Omental fat pad (tissue), 4 donors: ENCODE results near the gene PTPRG. TPM values are rescaled to one million over a fixed set of nuclear protein-coding genes. Genes with fewer than 3 reads are reported as not detected.

Source experiments
- ATAC-seq: fragments of 150-250 bp; one replicate; pipeline ENCODE4 v1.9.1; 2016; ENCODE audit warnings: mild to moderate bottlenecking, moderate library complexity; ENCODE audit not compliant: low FRiP score
- DNase-seq: peaks from one replicate; pipeline ENCODE4 v3.0.0-alpha.2; 2019; ENCODE audit warnings: low spot score
- total RNA-seq, 4 donors: library from RNA; depleted of rRNA; stranded (reverse); fragments of >200 nt; gene quantifications; one replicate each; pipeline ENCODE4 v1.1.0, GENCODE V29; 2016
- TF ChIP-seq, protein P1 (sequence below), 3 donors: fragments of 450-650 bp; IDR thresholded peaks; one replicate each; pipeline ENCODE4 v1.5.1; 2016 to 2017; ENCODE audit warnings: antibody characterized with exemption in 3 of 3, mild to moderate bottlenecking in 3 of 3, moderate library complexity in 2 of 3

Gene PTPRG
- total RNA-seq, 4 donors from 2014 or later, result 90.0 to 172 (median 104) TPM

DNA sequence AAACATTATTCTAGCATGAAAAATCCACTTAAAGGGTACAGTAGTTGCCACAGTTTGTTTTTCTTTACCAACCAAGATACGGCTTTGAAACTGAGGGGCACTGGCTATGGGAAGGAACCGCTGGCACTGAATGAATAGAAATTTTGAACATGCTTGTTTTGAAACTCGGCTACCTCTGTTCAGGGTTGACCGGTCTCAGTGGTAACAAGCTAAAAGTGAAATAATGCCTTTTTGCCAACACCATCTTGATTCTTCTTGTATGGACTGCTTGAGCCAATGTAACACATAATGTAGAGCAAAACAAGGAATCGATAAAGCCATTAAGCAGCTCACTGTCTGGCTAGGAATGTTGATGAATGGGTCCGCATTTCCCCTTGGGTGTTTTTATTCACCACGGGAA, 36.5 kb downstream of the PTPRG start:
- TF ChIP-seq, protein P1, sequence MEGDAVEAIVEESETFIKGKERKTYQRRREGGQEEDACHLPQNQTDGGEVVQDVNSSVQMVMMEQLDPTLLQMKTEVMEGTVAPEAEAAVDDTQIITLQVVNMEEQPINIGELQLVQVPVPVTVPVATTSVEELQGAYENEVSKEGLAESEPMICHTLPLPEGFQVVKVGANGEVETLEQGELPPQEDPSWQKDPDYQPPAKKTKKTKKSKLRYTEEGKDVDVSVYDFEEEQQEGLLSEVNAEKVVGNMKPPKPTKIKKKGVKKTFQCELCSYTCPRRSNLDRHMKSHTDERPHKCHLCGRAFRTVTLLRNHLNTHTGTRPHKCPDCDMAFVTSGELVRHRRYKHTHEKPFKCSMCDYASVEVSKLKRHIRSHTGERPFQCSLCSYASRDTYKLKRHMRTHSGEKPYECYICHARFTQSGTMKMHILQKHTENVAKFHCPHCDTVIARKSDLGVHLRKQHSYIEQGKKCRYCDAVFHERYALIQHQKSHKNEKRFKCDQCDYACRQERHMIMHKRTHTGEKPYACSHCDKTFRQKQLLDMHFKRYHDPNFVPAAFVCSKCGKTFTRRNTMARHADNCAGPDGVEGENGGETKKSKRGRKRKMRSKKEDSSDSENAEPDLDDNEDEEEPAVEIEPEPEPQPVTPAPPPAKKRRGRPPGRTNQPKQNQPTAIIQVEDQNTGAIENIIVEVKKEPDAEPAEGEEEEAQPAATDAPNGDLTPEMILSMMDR (IDR thresholded peaks at IDR 0.05), result no peak
- ATAC-seq, result no peak

DNA sequence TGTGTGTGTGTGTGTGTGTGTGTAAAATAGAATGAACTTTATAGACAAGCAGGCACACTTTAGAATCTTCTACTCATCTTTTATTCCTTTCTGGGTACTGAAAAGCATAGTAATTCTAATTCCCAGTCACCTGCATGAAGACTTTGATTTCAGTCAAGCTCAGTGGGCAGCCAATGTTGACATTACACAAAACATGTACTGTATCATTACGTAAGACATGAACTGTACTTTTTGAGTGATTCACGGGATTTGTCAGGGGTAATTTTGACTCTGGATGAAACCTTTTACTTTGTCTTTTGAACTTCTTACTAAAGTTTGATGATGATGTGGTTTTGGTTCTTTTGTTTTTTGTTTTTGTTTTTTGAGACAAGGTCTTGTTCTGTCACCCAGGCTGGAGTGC, 38.8 kb downstream of the PTPRG start:
- DNase-seq (no peak), ATAC-seq (no peak)
- TF ChIP-seq, protein P1 (IDR thresholded peaks at IDR 0.05), result no peak

More for the DNA sequence above, 36.5 kb downstream of the PTPRG start:
- DNase-seq, result no peak

DNA sequence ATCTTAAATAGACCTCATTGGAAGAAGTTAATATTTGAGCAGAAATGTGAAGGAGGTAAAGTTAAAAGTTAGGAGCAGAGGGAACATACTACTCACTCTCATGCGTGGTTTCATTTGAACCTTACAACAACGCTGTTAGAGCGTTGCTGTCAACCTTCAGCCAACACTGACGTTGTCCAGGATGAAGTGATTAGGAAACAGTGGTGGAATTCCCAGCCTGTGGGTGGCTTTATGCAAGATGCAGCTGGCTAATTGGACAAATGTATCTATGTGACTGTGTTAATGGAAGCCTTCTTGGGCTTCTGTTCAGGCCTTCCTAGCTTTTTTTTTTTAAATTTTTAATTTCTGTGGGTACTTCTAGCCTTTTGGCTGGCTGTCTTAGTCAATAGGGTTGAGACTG, 40.5 kb downstream of the PTPRG start:
- DNase-seq, result no peak
- ATAC-seq, result no peak
- TF ChIP-seq, protein P1 (IDR thresholded peaks at IDR 0.05), result no peak

DNA sequence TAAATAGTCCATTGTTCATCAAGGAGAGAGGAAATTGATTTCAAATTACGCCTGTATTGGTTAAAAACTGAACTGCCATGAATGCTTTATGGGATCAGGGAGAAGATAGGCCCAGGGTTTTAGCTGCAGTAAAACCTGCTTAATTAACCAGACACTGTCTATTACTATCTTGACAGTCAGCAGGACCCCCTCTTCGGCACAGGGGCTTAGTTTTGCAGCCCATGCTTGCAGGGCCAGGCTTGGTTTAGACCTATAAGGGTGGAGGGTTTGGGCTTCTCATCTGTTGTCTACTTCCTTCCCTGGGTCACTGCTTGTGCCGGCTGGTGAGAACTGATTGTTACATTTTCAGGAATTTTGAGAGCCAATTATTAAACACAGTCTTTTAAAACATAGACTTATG, 41.1 kb downstream of the PTPRG start:
- TF ChIP-seq, protein P1 (IDR thresholded peaks at IDR 0.05), result no peak
- no peak for DNase-seq

DNA sequence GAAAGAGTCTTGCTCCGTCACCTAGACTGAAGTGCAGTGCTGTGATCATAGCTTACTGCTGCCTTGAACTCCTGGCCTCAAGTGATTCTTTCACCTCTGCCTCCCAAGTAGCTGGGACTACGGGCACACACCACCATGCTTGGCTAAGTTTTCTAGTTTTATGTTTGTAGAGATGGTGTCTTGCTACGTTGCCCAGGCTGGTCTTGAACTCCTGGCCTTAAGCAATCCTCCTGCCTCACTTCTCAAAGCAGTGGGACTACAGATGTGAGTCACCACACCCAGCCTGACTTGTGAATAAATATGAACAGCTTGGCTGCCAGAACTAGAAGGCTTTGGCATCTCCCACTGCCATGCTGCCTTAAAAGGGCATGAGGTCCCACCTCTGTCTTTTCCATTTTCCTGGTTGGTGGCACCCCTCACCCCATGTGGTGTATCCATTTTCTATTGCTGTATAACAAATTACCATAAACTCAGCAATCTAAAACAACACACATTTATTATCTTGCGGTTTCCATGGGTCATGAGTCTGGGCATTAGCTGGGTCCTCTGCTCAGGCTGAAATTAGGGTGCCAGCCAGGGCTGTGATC, 44.3 kb downstream of the PTPRG start:
- TF ChIP-seq, protein P1 (IDR thresholded peaks at IDR 0.05), result no peak
- ATAC-seq (no peak), DNase-seq (no peak)

More for the DNA sequence above, 41.1 kb downstream of the PTPRG start:
- ATAC-seq, result no peak

DNA sequence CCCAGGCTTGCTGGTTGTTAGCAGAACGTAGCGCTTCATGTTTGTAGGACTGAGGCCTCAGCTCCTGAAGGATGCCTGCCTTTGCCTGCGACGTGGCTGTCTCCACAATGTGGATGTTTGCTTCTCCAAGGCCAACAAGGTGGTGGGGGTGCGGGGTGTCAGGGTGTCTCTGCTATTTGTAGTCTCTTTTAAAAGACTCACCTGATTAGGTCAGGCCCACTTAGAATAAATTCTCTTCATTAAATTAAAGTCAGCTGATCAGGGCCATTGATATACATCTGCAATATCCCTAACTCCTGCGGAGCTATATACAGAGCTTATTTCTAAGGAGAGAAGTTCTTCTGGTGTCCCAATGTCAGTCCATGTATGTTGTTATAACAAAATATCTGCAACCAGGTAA, 44.8 kb downstream of the PTPRG start:
- ATAC-seq, result no peak
- no peak for DNase-seq
- TF ChIP-seq, protein P1 (IDR thresholded peaks at IDR 0.05), result no peak

DNA sequence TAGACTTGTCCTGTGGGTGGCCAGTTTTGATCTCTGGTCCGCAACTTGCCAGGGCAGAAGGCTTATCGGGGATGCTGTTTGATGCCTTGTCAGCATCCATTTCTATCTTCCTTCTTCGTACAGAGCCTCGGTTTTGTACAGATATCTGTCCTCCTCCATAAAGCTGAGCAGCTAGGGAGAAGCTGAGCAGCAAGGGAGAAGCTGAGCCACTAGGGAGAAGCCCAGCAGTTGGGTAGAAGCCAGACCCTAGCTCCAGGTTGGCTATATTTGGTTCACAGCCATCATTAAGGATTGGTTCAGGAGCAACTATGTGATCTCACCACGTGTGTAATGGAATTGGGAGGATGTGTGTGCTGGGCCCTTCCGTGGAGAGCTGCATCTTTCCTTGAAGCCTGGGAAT, 46.7 kb downstream of the PTPRG start:
- no peak for DNase-seq
- ATAC-seq, result no peak
- TF ChIP-seq, protein P1 (IDR thresholded peaks at IDR 0.05), result no peak
